ENCODE results near the gene APOLD1. TPM values are rescaled to one million over a fixed set of nuclear protein-coding genes. Genes with fewer than 3 reads are reported as not detected.

The APOLD1 gene
- total RNA-seq, 1 experiment from 2014 or later = 6.4 TPM

DNA sequence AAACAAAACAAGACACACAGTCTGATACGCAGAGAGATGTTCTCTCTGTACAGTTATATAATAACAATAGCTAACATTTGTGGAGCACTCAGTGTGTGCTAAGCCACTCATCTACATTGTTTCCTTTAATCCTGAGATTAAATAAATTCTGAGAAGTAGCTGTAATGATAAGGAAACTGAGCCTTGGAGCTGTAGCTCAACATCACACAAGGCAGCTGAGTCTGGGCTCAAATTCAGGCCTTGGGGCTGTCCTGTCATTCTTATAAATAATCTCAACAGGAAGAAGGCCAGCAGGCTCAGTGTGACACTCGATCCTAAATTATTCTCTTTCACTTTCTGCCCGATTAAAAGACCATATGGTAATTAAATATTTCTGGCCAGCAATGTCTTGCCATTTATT lies 43.8 kb upstream of the APOLD1 start:
- DNase-seq (ENCODE audit: low spot score) = no peak
- Histone ChIP-seq H3K9me3 (ENCODE audit: low read depth, low read length, poor library complexity, severe bottlenecking) (no peaks in the 10 kb centered on the region), H3K27me3 (replicated peaks; ENCODE audit: insufficient read depth, low read depth, low read length, poor library complexity) (no peaks in the 10 kb centered on the region), H3K4me1 (ENCODE audit: insufficient read depth, low read length, poor library complexity, severe bottlenecking) (peaks cover 24% of the 10 kb centered on the region), H3K36me3 (ENCODE audit: insufficient read depth, low read length, poor library complexity, severe bottlenecking) (no peaks in the 10 kb centered on the region), H3K4me3 (ENCODE audit: low read depth, low read length, poor library complexity, severe bottlenecking) (no peak overlapping the region), H3K27ac (ENCODE audit: low read depth, low read length, poor library complexity, severe bottlenecking) (peak overlapping the region; percentile 11)
- TF ChIP-seq EZH2 (IDR thresholded peaks at IDR 0.05; ENCODE audit: borderline replicate concordance, low read depth, low read length, poor library complexity, severe bottlenecking) = no peak
- TF ChIP-seq CTCF (conservative IDR thresholded peaks at IDR 0.05; ENCODE audit: low read depth, low read length) = no peak
- CTCF ChIA-PET = no interaction called here
- POLR2A ChIA-PET (ENCODE audit: low non-redundant PET) = interaction anchor here (0.8 kb wide), 1 partner anchor 114 kb away, joined by 4 read pairs; no protein-coding TSS in a partner anchor
- intact Hi-C loops (cut with micrococcal nuclease; ENCODE audit: unreplicated experiment) = no loop called here
- no TSS peak for BruUV-seq (replicated peaks)

DNA sequence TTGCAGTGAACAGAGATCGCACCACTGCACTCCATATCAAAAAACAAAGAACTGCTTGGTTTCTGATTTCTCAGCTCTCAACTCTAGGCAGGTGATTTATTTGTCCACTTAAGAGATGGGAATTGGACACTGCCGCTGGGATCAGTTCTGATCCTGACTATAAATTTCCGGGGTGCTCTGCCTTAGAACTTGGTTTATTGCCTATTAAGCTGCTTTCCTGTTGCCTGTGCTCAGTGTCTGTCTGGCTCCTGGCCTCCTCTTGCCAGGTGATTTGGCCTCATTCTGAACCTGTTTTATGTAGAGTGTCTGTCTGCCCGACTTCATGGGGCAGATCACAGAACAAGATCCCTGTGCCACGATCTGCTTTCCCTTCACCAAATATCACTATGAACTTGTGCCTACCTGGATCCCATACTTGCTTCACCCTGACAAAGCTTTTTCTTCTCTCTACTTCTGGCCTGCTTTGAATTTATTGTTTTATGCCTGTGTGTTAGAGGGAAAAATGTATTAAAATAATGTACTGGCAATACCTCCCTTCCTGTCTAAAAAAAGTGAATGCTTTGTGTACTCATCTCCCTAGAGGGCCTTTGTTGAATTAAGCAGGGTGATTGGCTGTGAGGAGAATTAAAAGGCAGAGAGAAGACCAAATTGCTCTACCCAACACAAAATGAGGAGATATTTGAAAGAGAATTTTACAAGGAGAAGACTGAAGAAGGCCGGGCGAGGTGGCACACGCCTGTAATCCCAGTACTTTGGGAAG lies 40.7 kb upstream of the APOLD1 start:
- no peaks in the 10 kb centered on the region for H3K27me3 ChIP-seq (replicated peaks; ENCODE audit: insufficient read depth, low read depth, low read length, poor library complexity)
- no peak overlapping the region for H3K27ac ChIP-seq (ENCODE audit: low read depth, low read length, poor library complexity, severe bottlenecking)
- ChIA-PET CTCF (interaction anchor here (1.8 kb wide), 1 partner anchor 8 kb away, joined by 5 read pairs; no protein-coding TSS in a partner anchor), POLR2A (ENCODE audit: low non-redundant PET) (no interaction called here)
- no TSS peak for BruUV-seq (replicated peaks)
- no peak for DNase-seq (ENCODE audit: low spot score)
- no peak overlapping the region for H3K4me3 ChIP-seq (ENCODE audit: low read depth, low read length, poor library complexity, severe bottlenecking)
- TF ChIP-seq EZH2 (IDR thresholded peaks at IDR 0.05; ENCODE audit: borderline replicate concordance, low read depth, low read length, poor library complexity, severe bottlenecking) (no peak), CTCF (conservative IDR thresholded peaks at IDR 0.05; ENCODE audit: low read depth, low read length) (no peak)
- intact Hi-C loops (cut with micrococcal nuclease; ENCODE audit: unreplicated experiment) = no loop called here
- no peaks in the 10 kb centered on the region for H3K36me3 ChIP-seq (ENCODE audit: insufficient read depth, low read length, poor library complexity, severe bottlenecking)
- H3K9me3 ChIP-seq (ENCODE audit: low read depth, low read length, poor library complexity, severe bottlenecking) = no peaks in the 10 kb centered on the region
- H3K4me1 ChIP-seq (ENCODE audit: insufficient read depth, low read length, poor library complexity, severe bottlenecking) = peaks cover 24% of the 10 kb centered on the region

DNA sequence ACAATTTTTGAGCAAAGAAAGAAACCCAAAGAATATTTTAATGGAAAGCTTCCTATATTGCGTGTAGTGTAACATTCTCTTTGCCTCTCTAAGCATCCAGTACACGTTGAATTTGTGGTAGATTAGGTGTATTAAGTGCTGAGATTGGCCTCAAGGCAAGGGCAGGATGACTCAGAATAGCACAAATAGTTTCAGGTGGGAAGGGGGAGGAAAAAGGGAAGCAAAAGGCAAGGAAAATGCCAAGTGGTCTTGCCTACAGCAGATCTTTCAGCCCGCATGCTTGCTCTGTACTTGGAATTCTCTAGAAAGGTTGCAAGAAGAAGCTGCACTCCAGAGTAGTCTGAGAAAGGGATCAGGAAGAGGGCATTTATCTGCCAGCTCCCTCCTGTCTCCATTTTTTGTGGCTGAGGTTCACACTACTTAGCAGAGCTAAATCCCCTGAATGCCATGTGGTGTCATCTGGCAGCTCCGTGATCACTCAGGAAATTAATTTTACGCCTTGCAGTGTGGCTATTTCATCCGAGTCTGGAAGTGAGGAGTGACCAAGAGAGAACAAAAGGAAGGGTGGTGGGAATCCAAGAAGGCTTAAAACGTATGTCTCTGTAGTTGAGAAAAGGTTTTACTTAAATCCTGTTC lies 39.8 kb upstream of the APOLD1 start:
- TF ChIP-seq EZH2 (IDR thresholded peaks at IDR 0.05; ENCODE audit: borderline replicate concordance, low read depth, low read length, poor library complexity, severe bottlenecking) = no peak
- TF ChIP-seq CTCF (conservative IDR thresholded peaks at IDR 0.05; ENCODE audit: low read depth, low read length) = no peak
- ChIA-PET POLR2A (ENCODE audit: low non-redundant PET) (interaction anchor here (0.6 kb wide), 1 partner anchor 12 kb away, joined by 3 read pairs; no protein-coding TSS in a partner anchor), CTCF (interaction anchor here (0.7 to 1.8 kb wide), 2 partner anchors 9 to 481 kb away, joined by 3 to 5 read pairs; no protein-coding TSS in a partner anchor)
- no peaks in the 10 kb centered on the region for H3K36me3 ChIP-seq (ENCODE audit: insufficient read depth, low read length, poor library complexity, severe bottlenecking)
- no peak for DNase-seq (ENCODE audit: low spot score)
- intact Hi-C loops (cut with micrococcal nuclease; ENCODE audit: unreplicated experiment) = no loop called here
- BruUV-seq (replicated peaks) = no TSS peak
- H3K27ac ChIP-seq (ENCODE audit: low read depth, low read length, poor library complexity, severe bottlenecking) = no peak overlapping the region
- H3K4me3 ChIP-seq (ENCODE audit: low read depth, low read length, poor library complexity, severe bottlenecking) = no peak overlapping the region
- H3K4me1 ChIP-seq (ENCODE audit: insufficient read depth, low read length, poor library complexity, severe bottlenecking) = peaks cover 24% of the 10 kb centered on the region
- H3K27me3 ChIP-seq (replicated peaks; ENCODE audit: insufficient read depth, low read depth, low read length, poor library complexity) = no peaks in the 10 kb centered on the region
- H3K9me3 ChIP-seq (ENCODE audit: low read depth, low read length, poor library complexity, severe bottlenecking) = no peaks in the 10 kb centered on the region

All from A673 (cell line).